ENCODE measurements around the gene DEFB121.

The DEFB121 gene

DNA sequence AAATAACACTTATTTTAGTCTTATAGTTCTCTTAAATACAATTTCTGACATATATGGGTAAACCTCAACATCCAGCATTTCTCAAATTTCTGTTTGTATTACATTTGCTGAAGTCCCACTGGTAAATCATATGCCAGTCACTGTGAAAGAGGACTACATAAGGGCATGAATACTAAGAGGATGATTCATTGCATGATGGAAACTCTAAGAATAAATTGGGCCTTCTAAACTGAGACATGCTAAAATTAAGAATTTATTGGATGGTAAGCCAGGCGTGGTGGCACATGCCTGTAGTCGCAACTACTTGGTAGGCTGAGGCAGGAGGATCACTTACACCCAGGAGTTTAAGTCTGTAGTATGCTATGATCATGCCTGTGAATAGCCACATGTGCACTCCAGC is 46.6 kb upstream of the DEFB121 start:
- ATAC-seq = no peak
- TF ChIP-seq SNAI2 (CRISPR knock-in tag; IDR thresholded peaks at IDR 0.05) = no peak
- no peak for TF ChIP-seq CSRNP3 (CRISPR knock-in tag; IDR thresholded peaks at IDR 0.05)
- TF ChIP-seq, protein P1, sequence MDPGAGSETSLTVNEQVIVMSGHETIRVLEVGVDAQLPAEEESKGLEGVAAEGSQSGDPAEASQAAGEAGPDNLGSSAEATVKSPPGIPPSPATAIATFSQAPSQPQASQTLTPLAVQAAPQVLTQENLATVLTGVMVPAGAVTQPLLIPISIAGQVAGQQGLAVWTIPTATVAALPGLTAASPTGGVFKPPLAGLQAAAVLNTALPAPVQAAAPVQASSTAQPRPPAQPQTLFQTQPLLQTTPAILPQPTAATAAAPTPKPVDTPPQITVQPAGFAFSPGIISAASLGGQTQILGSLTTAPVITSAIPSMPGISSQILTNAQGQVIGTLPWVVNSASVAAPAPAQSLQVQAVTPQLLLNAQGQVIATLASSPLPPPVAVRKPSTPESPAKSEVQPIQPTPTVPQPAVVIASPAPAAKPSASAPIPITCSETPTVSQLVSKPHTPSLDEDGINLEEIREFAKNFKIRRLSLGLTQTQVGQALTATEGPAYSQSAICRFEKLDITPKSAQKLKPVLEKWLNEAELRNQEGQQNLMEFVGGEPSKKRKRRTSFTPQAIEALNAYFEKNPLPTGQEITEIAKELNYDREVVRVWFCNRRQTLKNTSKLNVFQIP (CRISPR knock-in tag; IDR thresholded peaks at IDR 0.05; ENCODE audit: borderline replicate concordance, low read depth) = no peak
- no peak for TF ChIP-seq CSDC2 (CRISPR knock-in tag; IDR thresholded peaks at IDR 0.05)
- TF ChIP-seq RARB (CRISPR knock-in tag; IDR thresholded peaks at IDR 0.05) = no peak

DNA sequence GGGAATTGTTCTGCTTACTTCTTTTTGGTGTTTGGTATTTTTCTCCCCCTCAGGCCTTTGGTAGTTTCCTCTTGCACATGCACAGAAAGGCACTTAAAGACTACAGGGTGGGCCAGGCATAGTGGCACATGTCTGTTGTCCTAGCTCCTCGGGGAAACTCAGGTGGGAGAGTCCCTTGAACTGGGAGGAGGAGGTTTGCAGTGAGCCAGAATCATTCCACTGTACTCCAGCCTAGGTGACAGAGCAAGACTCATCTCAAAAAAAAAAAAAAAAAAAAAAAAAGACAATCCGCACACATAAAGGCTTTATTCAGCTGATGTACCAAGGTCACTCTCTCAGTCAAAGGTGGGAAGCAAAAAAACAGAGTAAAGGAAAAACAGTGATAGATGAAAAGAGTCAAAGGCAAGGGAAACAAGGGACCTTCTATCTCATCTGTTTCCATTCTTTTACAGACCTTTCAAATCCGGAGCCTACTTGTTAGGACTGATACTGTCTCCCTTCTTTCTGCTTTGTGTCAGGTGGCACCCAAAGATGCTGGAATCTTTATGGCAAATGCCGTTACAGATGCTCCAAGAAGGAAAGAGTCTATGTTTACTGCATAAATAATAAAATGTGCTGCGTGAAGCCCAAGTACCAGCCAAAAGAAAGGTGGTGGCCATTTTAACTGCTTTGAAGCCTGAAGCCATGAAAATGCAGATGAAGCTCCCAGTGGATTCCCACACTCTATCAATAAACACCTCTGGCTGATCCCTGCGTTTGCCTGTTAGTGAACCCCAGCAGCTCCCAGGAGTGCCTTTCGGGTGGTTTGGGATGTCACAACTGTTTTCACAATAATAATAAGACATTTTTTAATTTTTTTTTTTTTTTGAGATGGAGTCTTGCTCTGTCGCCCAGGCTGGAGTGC is 43.7 kb upstream of the DEFB121 start:
- TF ChIP-seq ZNF565 (CRISPR knock-in tag; conservative IDR thresholded peaks at IDR 0.05; ENCODE audit: low read depth) = no peak
- ATAC-seq = no peak

DNA sequence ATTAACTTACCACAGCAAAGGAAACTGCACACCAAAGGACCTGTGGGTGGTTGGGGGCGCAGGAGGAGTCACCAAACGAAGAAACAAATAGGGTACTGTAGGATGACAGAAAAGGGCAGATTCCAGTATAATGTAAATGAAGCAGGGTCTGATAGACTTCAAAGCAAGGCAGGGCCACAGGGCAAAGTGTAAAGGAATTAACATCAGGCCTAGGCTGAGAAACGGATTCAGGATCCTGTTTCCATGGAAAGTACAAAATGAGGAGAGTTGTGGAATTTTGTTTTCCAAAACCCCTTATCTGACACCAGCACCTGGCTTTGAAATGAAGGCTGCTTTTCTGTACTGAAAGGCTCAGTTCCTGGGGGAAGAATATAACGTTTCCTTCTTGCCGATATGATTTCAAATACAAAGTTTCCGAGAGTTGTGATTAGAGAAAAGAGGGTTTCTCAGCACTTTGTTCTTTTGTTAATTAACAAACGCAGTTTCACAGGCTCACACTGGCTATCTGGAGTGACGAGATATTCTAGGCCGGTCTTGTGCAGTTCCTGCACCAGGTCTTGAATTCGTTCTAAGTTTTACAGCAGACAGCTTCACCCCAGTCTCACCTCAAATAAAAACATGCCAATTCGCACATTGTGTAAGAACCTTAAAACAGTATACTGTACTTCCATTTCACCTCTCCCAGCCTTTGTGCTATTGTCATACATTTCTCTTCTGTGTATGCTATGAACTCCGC is 40.2 kb upstream of the DEFB121 start:
- no peak for ATAC-seq
- no peak for TF ChIP-seq GLIS3 (CRISPR knock-in tag; IDR thresholded peaks at IDR 0.05)
- no peak for TF ChIP-seq ZFP3 (CRISPR knock-in tag; IDR thresholded peaks at IDR 0.05)
- TF ChIP-seq, protein P2, sequence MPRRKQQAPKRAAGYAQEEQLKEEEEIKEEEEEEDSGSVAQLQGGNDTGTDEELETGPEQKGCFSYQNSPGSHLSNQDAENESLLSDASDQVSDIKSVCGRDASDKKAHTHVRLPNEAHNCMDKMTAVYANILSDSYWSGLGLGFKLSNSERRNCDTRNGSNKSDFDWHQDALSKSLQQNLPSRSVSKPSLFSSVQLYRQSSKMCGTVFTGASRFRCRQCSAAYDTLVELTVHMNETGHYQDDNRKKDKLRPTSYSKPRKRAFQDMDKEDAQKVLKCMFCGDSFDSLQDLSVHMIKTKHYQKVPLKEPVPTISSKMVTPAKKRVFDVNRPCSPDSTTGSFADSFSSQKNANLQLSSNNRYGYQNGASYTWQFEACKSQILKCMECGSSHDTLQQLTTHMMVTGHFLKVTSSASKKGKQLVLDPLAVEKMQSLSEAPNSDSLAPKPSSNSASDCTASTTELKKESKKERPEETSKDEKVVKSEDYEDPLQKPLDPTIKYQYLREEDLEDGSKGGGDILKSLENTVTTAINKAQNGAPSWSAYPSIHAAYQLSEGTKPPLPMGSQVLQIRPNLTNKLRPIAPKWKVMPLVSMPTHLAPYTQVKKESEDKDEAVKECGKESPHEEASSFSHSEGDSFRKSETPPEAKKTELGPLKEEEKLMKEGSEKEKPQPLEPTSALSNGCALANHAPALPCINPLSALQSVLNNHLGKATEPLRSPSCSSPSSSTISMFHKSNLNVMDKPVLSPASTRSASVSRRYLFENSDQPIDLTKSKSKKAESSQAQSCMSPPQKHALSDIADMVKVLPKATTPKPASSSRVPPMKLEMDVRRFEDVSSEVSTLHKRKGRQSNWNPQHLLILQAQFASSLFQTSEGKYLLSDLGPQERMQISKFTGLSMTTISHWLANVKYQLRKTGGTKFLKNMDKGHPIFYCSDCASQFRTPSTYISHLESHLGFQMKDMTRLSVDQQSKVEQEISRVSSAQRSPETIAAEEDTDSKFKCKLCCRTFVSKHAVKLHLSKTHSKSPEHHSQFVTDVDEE (CRISPR knock-in tag; IDR thresholded peaks at IDR 0.05) = no peak
- TF ChIP-seq BACH2 (CRISPR knock-in tag; IDR thresholded peaks at IDR 0.05; ENCODE audit: borderline replicate concordance) = no peak
- TF ChIP-seq TOX (CRISPR knock-in tag; IDR thresholded peaks at IDR 0.05; ENCODE audit: borderline replicate concordance) = no peak
- no peak for TF ChIP-seq ZNF565 (CRISPR knock-in tag; conservative IDR thresholded peaks at IDR 0.05; ENCODE audit: low read depth)
- no peak for TF ChIP-seq PATZ1 (CRISPR knock-in tag; IDR thresholded peaks at IDR 0.05; ENCODE audit: borderline replicate concordance)
- TF ChIP-seq TCF4 (CRISPR knock-in tag; IDR thresholded peaks at IDR 0.05; ENCODE audit: borderline replicate concordance) = no peak
- TF ChIP-seq ZFP30 (CRISPR knock-in tag; IDR thresholded peaks at IDR 0.05) = no peak
- TF ChIP-seq, protein P1 (CRISPR knock-in tag; IDR thresholded peaks at IDR 0.05; ENCODE audit: borderline replicate concordance, low read depth) = no peak
- no peak for TF ChIP-seq ESRRG (CRISPR knock-in tag; IDR thresholded peaks at IDR 0.05)
- no peak for TF ChIP-seq PPARA (CRISPR knock-in tag; IDR thresholded peaks at IDR 0.05; ENCODE audit: borderline replicate concordance)

Data from SK-N-SH treated with all-trans-retinoic acid at 6 μM for 48 hours (cell line).